HepG2 (cell line): Measurements from ENCODE around the gene LMF2. TPM values are rescaled to one million over a fixed set of nuclear protein-coding genes. Genes with fewer than 3 reads are reported as not detected.

Experiments
- ATAC-seq: fragments of 200-7000 bp; cut with Tn5 transposase; 3 replicates; pipeline ENCODE4 v1.9.1; 2020; ENCODE audit warnings: mild to moderate bottlenecking, moderate library complexity
- BruUV-seq: library from RNA; stranded (reverse); fragments of 400-500 nt; replicated peaks from 2 replicates; lab custom pipeline; 2021; lab: Mats Ljungman, UMichigan
- CTCF ChIA-PET: fragments of 300-600 bp; formaldehyde crosslinking; extraction: SDS; loops from one replicate; lab custom pipeline; 2021; ENCODE audit warnings: low total read pairs, inconsistent platforms, low intra/inter-chr PET ratio; lab: Yijun Ruan, JAX
- POLR2A ChIA-PET: fragments of 350-600 bp; sonication (Branson Sonifier 250); formaldehyde crosslinking; loops from one replicate; lab custom pipeline; 2020; ENCODE audit warnings: antibody characterized with exemption, inconsistent platforms; lab: Yijun Ruan, JAX
- DNase-seq: peaks from one replicate; pipeline ENCODE4 v3.0.0-alpha.2; 2015; ENCODE audit warnings: low spot score
- FAIRE-seq: peaks from 3 replicates; lab custom pipeline; 2011; peaks lifted over from hg19 to GRCh38; lab: Jason Lieb, UNC
- H2AFZ ChIP-seq: one replicate; pipeline ENCODE4 v1.6.1; 2011; ENCODE audit warnings: low read length, inconsistent platforms
- H3K27ac ChIP-seq: fragments of 300-600 bp; 3 replicates; pipeline ENCODE4 v1.8.0; 2011; ENCODE audit warnings: mixed run types, mild to moderate bottlenecking, mixed read lengths, low read length, inconsistent platforms; ENCODE audit not compliant: insufficient read depth; ENCODE audit errors: extremely low read length
- H3K27me3 ChIP-seq, 2 experiments: fragments of 200-600 bp in 1 of 2; 2 replicates in 1 of 2; 3 replicates in 1 of 2; pipeline versions ENCODE4 v1.6.0 to v1.8.0; 2011; ENCODE audit warnings: low read length in 2 of 2, mild to moderate bottlenecking in 2 of 2, moderate library complexity in 2 of 2, inconsistent platforms in 1 of 2; ENCODE audit not compliant: insufficient read depth in 2 of 2, control insufficient read depth in 1 of 2
- H3K36me3 ChIP-seq, 2 experiments: fragments of 200-600 bp in 1 of 2; replicated peaks in 1 of 2; 2 replicates in 1 of 2; 3 replicates in 1 of 2; pipeline versions ENCODE4 v1.5.1 to v1.8.0; 2011; ENCODE audit warnings: low read length in 2 of 2, inconsistent platforms in 1 of 2; ENCODE audit not compliant: insufficient read depth in 2 of 2, control insufficient read depth in 1 of 2
- H3K4me1 ChIP-seq: 2 replicates; pipeline ENCODE4 v1.5.1; 2012; ENCODE audit warnings: low read length, inconsistent platforms; ENCODE audit not compliant: insufficient read depth
- H3K4me2 ChIP-seq: 2 replicates; pipeline ENCODE4 v1.6.0; 2011; ENCODE audit warnings: low read depth, low read length, inconsistent platforms
- H3K4me3 ChIP-seq, 3 experiments: fragments of 200-600 bp in 1 of 3; sonication (generic), shearing (Covaris generic) in 1 of 3; replicated peaks in 1 of 3; 2 replicates each; pipeline ENCODE4 v1.5.1; 2011 to 2016; ENCODE audit warnings: low read length in 3 of 3, inconsistent platforms in 2 of 3, low read depth in 2 of 3, mild to moderate bottlenecking in 2 of 3, control low read depth in 1 of 3, mixed read lengths in 1 of 3; ENCODE audit not compliant: insufficient read depth in 1 of 3
- H3K79me2 ChIP-seq: one replicate; pipeline ENCODE4 v1.6.1; 2011; ENCODE audit warnings: low read length, inconsistent platforms; ENCODE audit not compliant: insufficient read depth
- H3K9ac ChIP-seq: 2 replicates; pipeline ENCODE4 v1.6.0; 2011; ENCODE audit warnings: mild to moderate bottlenecking, low read depth, low read length, inconsistent platforms; ENCODE audit not compliant: insufficient read depth
- H3K9me3 ChIP-seq: 2 replicates; pipeline ENCODE4 v1.5.1; 2012; ENCODE audit warnings: mild to moderate bottlenecking, low read length
- H4K20me1 ChIP-seq: 2 replicates; pipeline ENCODE4 v1.6.0; 2011; ENCODE audit warnings: inconsistent platforms, mild to moderate bottlenecking, low read length, moderate library complexity; ENCODE audit not compliant: insufficient read depth
- KDM1A ChIP-seq: IDR thresholded peaks from 2 replicates; pipeline ENCODE4 v1.6.1; 2016; ENCODE audit warnings: missing compliant biosample characterization
- MTF2 ChIP-seq: sonication (generic); formaldehyde crosslinking; IDR thresholded peaks from 2 replicates; pipeline ENCODE4 v1.5.0; 2020; ENCODE audit warnings: missing genetic modification reagents, borderline replicate concordance
- NCOA5 ChIP-seq: sonication (generic); formaldehyde crosslinking; IDR thresholded peaks from 2 replicates; pipeline ENCODE4 v1.4.0; 2020; ENCODE audit warnings: missing genetic modification reagents
- NRL ChIP-seq: sonication (generic); formaldehyde crosslinking; IDR thresholded peaks from 2 replicates; pipeline ENCODE4 v1.5.0; 2020; ENCODE audit warnings: missing genetic modification reagents, mild to moderate bottlenecking, moderate library complexity, borderline replicate concordance
- SNRNP70 ChIP-seq: fragments of 200-400 bp; formaldehyde crosslinking; IDR thresholded peaks from 2 replicates; pipeline ENCODE4 v1.6.1; 2017; ENCODE audit warnings: mild to moderate bottlenecking, low read depth, low read length, moderate library complexity
- SYNCRIP ChIP-seq: fragments of 200-400 bp; formaldehyde crosslinking; IDR thresholded peaks from 2 replicates; pipeline ENCODE4 v1.6.1; 2018; ENCODE audit warnings: mild to moderate bottlenecking, low read depth, low read length; ENCODE audit not compliant: insufficient read depth
- TFAP4 ChIP-seq: sonication (generic); IDR thresholded peaks from 2 replicates; pipeline ENCODE4 v1.6.1; 2016; ENCODE audit warnings: low read depth, borderline replicate concordance
- ZC3H13 ChIP-seq: sonication (generic); formaldehyde crosslinking; IDR thresholded peaks from 2 replicates; pipeline ENCODE4 v1.8.1; 2023; ENCODE audit warnings: mild to moderate bottlenecking, missing genetic modification reagents, moderate library complexity
- ZNF224 ChIP-seq: sonication (generic); formaldehyde crosslinking; IDR thresholded peaks from 2 replicates; pipeline ENCODE4 v1.5.0; 2020; ENCODE audit warnings: mild to moderate bottlenecking, missing genetic modification reagents
- WGBS: methylation state at CpG from one replicate; pipeline ENCODE4 v1.1.6; 2017; ENCODE audit warnings: low lambda C conversion rate; 5-methylcytosine and 5-hydroxymethylcytosine counted together
- in situ Hi-C: cut with HindIII; loops from 2 replicates; pipeline ENCODE4 v1.10.0; 2017; ENCODE audit warnings: low pct_unique_long_range_greater_than_20kb; ENCODE audit not compliant: extremely low pct_ligation_motif_present
- intact Hi-C: fragments of 100-400 bp; cut with micrococcal nuclease; formaldehyde crosslinking; loops from one replicate; pipeline ENCODE4 v1.10.0; 2022; ENCODE audit not compliant: unreplicated experiment
- polyA plus RNA-seq, 8 experiments: library from polyadenylated mRNA; depleted of rRNA in 3 of 8; stranded (reverse) in 7 of 8; unstranded in 1 of 8; fragments of >200 nt; fragmentation: Illumina TruSeq in 4 of 8; extraction: Trizol in 4 of 8; gene quantifications; 2 replicates each; pipeline versions ENCODE4 v1.2.1 to v1.2.3, GENCODE V29; 2011 to 2016; ENCODE audit warnings: low read depth in 4 of 8, missing spikeins in 1 of 8, mixed read lengths in 1 of 8; ENCODE audit not compliant: insufficient read depth in 1 of 8
- total RNA-seq, 5 experiments: library from RNA; depleted of rRNA; stranded (reverse); fragments of >200 nt; fragmentation: Illumina TruSeq; extraction: Trizol; gene quantifications; 2 replicates each; pipeline ENCODE4 v1.2.3, GENCODE V29; 2016; ENCODE audit warnings: low read depth in 1 of 5
- TF ChIP-seq, protein P1 (sequence below): IDR thresholded peaks from 2 replicates; pipeline ENCODE4 v1.6.1; 2012; ENCODE audit warnings: inconsistent platforms
- TF ChIP-seq, protein P2 (sequence below): sonication (generic); formaldehyde crosslinking; IDR thresholded peaks from 2 replicates; pipeline ENCODE4 v1.4.0; 2020; ENCODE audit warnings: missing genetic modification reagents, borderline replicate concordance
- TF ChIP-seq, protein P3 (sequence below): sonication (generic); formaldehyde crosslinking; IDR thresholded peaks from 2 replicates; pipeline ENCODE4 v1.4.0; 2020; ENCODE audit warnings: missing genetic modification reagents, borderline replicate concordance
- TF ChIP-seq, protein P4 (sequence below): sonication (generic); formaldehyde crosslinking; conservative IDR thresholded peaks from 2 replicates; pipeline ENCODE4 v1.8.0; 2022; ENCODE audit warnings: mild to moderate bottlenecking, moderate library complexity, missing genetic modification reagents
- TF ChIP-seq, protein P5 (sequence below): IDR thresholded peaks from 2 replicates; pipeline ENCODE4 v1.6.1; 2012; ENCODE audit warnings: low read depth, low read length, improper control_type of control experiment

LMF2 gene
- total and polyA plus RNA-seq, 2 of the 13 experiments (the other 11 are each of a cell fraction or from before 2014, with no cell fraction given): 23.3 to 30.6 TPM

DNA sequence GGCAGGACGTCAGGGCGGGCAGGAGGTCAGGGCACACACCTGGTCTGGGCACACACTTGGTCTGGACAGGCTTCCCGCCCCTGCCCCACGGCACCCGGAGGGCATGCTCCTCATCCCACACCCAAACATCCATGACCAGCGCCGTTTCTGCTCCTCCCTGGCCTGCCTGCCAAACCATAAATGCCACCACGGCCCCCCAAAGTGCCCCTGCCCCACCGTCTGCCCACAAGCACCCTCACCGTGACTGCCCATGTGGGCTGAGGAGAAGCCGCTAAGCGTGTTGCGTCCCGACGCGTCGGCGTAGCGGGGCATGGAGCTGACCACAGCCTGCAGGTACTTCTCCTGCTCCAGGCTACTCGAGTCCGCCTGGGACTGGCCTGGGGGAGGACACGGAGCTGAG is 48.5 kb downstream of the LMF2 start:
- ChIA-PET POLR2A (no interaction called here), CTCF (no interaction called here)
- ATAC-seq (no peak), DNase-seq (no peak), FAIRE-seq (no peak)
- no peak overlapping the region for H3K4me2 ChIP-seq
- intact Hi-C loops (no loop called here), in situ Hi-C loops (no loop called here)
- H3K9me3 ChIP-seq: no peaks in the 10 kb centered on the region
- H2AFZ ChIP-seq: no peak overlapping the region
- peaks cover 30 to 59% of the 10 kb centered on the region in 2 experiments; a peak in 4 of 5 replicates for H3K36me3 ChIP-seq
- no peaks in the 10 kb centered on the region for H3K27me3 ChIP-seq
- BruUV-seq: no TSS peak
- no peaks in the 10 kb centered on the region for H3K4me1 ChIP-seq
- H3K4me3 ChIP-seq: no peak overlapping the region
- no peaks in the 10 kb centered on the region for H4K20me1 ChIP-seq
- WGBS: 96% methylated on average over 14 of the region's 22 CpGs
- no peak overlapping the region for H3K27ac ChIP-seq
- no peak overlapping the region for H3K9ac ChIP-seq
- no peaks in the 10 kb centered on the region for H3K79me2 ChIP-seq
- TF ChIP-seq MTF2 (CRISPR knock-in tag): no peak
- no peak for TF ChIP-seq NRL (CRISPR knock-in tag)
- TF ChIP-seq, protein P1, sequence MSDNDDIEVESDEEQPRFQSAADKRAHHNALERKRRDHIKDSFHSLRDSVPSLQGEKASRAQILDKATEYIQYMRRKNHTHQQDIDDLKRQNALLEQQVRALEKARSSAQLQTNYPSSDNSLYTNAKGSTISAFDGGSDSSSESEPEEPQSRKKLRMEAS: no peak
- TF ChIP-seq ZC3H13 (CRISPR knock-in tag): no peak
- no peak for TF ChIP-seq SYNCRIP
- TF ChIP-seq, protein P2, sequence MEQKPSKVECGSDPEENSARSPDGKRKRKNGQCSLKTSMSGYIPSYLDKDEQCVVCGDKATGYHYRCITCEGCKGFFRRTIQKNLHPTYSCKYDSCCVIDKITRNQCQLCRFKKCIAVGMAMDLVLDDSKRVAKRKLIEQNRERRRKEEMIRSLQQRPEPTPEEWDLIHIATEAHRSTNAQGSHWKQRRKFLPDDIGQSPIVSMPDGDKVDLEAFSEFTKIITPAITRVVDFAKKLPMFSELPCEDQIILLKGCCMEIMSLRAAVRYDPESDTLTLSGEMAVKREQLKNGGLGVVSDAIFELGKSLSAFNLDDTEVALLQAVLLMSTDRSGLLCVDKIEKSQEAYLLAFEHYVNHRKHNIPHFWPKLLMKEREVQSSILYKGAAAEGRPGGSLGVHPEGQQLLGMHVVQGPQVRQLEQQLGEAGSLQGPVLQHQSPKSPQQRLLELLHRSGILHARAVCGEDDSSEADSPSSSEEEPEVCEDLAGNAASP (CRISPR knock-in tag): no peak
- no peak for TF ChIP-seq TFAP4
- TF ChIP-seq, protein P3, sequence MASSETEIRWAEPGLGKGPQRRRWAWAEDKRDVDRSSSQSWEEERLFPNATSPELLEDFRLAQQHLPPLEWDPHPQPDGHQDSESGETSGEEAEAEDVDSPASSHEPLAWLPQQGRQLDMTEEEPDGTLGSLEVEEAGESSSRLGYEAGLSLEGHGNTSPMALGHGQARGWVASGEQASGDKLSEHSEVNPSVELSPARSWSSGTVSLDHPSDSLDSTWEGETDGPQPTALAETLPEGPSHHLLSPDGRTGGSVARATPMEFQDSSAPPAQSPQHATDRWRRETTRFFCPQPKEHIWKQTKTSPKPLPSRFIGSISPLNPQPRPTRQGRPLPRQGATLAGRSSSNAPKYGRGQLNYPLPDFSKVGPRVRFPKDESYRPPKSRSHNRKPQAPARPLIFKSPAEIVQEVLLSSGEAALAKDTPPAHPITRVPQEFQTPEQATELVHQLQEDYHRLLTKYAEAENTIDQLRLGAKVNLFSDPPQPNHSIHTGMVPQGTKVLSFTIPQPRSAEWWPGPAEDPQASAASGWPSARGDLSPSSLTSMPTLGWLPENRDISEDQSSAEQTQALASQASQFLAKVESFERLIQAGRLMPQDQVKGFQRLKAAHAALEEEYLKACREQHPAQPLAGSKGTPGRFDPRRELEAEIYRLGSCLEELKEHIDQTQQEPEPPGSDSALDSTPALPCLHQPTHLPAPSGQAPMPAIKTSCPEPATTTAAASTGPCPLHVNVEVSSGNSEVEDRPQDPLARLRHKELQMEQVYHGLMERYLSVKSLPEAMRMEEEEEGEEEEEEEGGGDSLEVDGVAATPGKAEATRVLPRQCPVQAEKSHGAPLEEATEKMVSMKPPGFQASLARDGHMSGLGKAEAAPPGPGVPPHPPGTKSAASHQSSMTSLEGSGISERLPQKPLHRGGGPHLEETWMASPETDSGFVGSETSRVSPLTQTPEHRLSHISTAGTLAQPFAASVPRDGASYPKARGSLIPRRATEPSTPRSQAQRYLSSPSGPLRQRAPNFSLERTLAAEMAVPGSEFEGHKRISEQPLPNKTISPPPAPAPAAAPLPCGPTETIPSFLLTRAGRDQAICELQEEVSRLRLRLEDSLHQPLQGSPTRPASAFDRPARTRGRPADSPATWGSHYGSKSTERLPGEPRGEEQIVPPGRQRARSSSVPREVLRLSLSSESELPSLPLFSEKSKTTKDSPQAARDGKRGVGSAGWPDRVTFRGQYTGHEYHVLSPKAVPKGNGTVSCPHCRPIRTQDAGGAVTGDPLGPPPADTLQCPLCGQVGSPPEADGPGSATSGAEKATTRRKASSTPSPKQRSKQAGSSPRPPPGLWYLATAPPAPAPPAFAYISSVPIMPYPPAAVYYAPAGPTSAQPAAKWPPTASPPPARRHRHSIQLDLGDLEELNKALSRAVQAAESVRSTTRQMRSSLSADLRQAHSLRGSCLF (CRISPR knock-in tag): no peak
- TF ChIP-seq KDM1A: no peak
- TF ChIP-seq, protein P4, sequence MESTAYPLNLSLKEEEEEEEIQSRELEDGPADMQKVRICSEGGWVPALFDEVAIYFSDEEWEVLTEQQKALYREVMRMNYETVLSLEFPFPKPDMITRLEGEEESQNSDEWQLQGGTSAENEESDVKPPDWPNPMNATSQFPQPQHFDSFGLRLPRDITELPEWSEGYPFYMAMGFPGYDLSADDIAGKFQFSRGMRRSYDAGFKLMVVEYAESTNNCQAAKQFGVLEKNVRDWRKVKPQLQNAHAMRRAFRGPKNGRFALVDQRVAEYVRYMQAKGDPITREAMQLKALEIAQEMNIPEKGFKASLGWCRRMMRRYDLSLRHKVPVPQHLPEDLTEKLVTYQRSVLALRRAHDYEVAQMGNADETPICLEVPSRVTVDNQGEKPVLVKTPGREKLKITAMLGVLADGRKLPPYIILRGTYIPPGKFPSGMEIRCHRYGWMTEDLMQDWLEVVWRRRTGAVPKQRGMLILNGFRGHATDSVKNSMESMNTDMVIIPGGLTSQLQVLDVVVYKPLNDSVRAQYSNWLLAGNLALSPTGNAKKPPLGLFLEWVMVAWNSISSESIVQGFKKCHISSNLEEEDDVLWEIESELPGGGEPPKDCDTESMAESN (CRISPR knock-in tag): no peak
- TF ChIP-seq NCOA5 (CRISPR knock-in tag): no peak
- TF ChIP-seq, protein P5, sequence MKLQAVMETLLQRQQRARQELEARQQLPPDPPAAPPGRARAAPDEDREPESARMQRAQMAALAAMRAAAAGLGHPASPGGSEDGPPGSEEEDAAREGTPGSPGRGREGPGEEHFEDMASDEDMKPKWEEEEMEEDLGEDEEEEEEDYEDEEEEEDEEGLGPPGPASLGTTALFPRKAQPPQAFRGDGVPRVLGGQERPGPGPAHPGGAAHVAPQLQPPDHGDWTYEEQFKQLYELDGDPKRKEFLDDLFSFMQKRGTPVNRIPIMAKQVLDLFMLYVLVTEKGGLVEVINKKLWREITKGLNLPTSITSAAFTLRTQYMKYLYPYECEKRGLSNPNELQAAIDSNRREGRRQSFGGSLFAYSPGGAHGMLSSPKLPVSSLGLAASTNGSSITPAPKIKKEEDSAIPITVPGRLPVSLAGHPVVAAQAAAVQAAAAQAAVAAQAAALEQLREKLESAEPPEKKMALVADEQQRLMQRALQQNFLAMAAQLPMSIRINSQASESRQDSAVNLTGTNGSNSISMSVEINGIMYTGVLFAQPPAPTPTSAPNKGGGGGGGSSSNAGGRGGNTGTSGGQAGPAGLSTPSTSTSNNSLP: no peak
- TF ChIP-seq SNRNP70: no peak
- TF ChIP-seq ZNF224 (CRISPR knock-in tag): no peak
